Measurements from ENCODE around the gene LOXL1. TPM values are rescaled to one million over a fixed set of nuclear protein-coding genes. Genes with fewer than 3 reads are reported as not detected.

Gene LOXL1
- total and polyA plus RNA-seq, 5 donors from 2014 or later = 6.8 to 24.2 (median 7.9) TPM

DNA sequence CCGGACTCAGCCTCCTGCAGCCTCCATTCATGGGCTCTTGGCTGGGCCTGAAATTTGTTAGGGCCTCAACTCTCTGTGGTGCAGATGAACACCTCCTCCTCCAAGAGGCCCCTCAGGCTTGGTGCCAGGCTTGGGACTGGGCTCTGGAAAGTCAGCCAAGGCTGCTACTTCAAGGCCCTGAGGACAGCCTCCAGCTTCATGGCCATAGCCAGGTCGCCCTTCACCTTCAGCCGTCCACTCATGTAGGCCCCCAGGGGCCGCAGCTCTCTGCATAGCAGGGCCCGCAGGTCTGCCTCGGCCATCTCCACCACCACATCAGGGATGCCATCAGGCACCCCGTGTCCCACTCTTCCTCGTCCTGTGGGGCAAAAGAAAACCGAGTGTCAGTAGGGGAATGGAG is 57.5 kb downstream of the LOXL1 start:
- Mint-ChIP-seq H3K36me3 (peaks cover 23% of the 10 kb centered on the region), H3K4me1 (peaks cover 0 to 20% (median 2%) of the 10 kb centered on the region in 4 donors), H3K27me3 (no peaks in the 10 kb centered on the region), H3K9me3 (no peaks in the 10 kb centered on the region), H3K27ac (no peak overlapping the region), H3K4me3 (no peak overlapping the region)
- Histone ChIP-seq H3K27me3 (ENCODE audit: control insufficient read depth, insufficient read depth, low read length) (no peaks in the 10 kb centered on the region), H3K36me3 (ENCODE audit: control insufficient read depth, insufficient read depth, low read length) (peaks cover 6% of the 10 kb centered on the region), H3K9me3 (ENCODE audit: control insufficient read depth in 2 of 2, low read length in 2 of 2) (no peaks in the 10 kb centered on the region), H3K27ac (ENCODE audit: insufficient read depth, low read length, poor library complexity, severe bottlenecking) (no peak overlapping the region), H3K4me1 (ENCODE audit: control insufficient read depth, insufficient read depth, low read length, poor library complexity, severe bottlenecking) (no peaks in the 10 kb centered on the region), H3K4me3 (ENCODE audit: low read depth, low read length) (no peak overlapping the region)
- ATAC-seq (ENCODE audit: low read depth in 2 of 2) (no peak), DNase-seq (no peak)

DNA sequence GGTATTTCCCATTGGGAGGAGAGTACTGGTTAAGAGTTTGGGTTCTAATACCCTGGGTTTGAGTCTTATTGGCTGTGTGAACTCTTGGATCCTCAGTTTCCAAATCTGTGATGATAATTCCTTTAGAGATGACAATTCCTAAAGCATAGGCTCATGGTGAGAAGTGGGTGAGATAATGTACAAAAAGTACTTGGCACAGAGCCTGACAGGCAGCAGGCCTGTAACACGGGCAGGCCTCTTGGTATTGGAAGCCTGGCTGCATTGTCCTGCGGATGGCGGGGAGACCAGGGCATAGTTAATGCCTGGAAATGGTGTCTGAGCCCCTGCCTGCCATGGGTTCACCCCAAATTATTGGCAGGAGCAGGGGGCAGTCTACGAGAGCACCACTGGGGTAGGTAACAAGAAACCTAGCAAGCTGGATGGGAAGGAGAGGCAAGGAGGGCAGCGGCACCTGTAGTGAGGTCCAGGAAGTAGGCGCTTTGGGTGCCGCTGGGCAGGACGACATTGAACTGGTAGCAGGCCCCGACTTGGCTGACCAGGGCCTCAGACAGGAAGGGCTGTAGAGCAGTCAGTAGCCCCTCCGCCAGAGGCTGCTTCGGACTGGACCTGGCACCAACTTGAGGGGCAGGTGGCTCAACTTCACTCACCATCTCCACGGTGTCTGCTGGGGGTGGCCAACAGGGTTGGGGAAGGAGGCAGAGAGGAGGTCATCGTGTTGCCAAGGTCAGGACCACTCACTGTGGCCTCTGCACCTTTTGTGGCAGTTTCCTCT is 58.1 kb downstream of the LOXL1 start:
- Mint-ChIP-seq H3K4me3 (no peak overlapping the region), H3K9me3 (no peaks in the 10 kb centered on the region), H3K4me1 (peaks cover 0 to 20% (median 2%) of the 10 kb centered on the region in 4 donors), H3K27me3 (no peaks in the 10 kb centered on the region), H3K36me3 (peaks cover 23% of the 10 kb centered on the region), H3K27ac (no peak overlapping the region)
- ATAC-seq (ENCODE audit: low read depth in 2 of 2) (no peak), DNase-seq (no peak)
- Histone ChIP-seq H3K36me3 (ENCODE audit: control insufficient read depth, insufficient read depth, low read length) (peaks cover 6% of the 10 kb centered on the region), H3K27me3 (ENCODE audit: control insufficient read depth, insufficient read depth, low read length) (no peaks in the 10 kb centered on the region), H3K9me3 (ENCODE audit: control insufficient read depth in 2 of 2, low read length in 2 of 2) (no peaks in the 10 kb centered on the region), H3K27ac (ENCODE audit: insufficient read depth, low read length, poor library complexity, severe bottlenecking) (no peak overlapping the region), H3K4me3 (ENCODE audit: low read depth, low read length) (no peak overlapping the region), H3K4me1 (ENCODE audit: control insufficient read depth, insufficient read depth, low read length, poor library complexity, severe bottlenecking) (no peaks in the 10 kb centered on the region)

DNA sequence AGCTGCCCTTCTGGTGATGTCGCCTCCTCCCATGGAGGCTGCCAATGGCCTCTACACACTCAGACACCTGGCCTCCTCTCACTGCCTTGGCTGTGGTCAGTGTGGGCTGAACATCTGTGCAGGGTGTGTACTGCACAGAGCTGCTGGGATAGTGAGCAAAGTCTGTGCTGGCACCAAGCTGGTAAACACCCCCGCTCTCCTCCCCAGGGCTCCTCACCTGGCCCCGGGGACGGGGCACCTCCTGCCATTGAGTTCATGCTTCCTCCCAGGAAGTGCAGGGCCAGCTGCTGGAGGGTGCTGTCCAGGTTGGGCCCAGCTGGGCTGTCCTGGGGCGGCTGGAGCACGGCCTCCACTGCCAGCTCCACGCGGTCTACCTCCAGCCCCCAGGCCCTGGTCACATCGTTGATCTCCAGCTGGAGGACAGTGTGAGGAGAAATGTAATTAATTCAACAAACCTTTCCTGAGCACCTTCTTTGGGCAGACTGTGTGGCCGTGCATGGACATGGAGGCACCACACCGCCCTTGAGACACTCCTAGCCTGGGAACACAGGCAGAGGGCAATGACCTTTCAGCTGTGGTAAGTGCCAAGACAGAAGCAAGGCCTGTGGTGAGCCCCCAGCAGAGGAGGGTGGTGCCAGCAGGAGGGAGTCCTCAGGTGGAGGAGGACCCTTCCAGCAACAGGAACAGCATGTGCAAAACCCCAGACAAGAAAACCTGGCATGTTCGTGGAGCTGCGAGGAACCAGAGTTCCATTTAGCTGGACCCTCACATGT is 59.0 kb downstream of the LOXL1 start:
- H3K4me1 Mint-ChIP-seq = peaks cover 0 to 20% (median 2%) of the 10 kb centered on the region in 4 donors
- Histone ChIP-seq H3K36me3 (ENCODE audit: control insufficient read depth, insufficient read depth, low read length) (peaks cover 6% of the 10 kb centered on the region), H3K27me3 (ENCODE audit: control insufficient read depth, insufficient read depth, low read length) (no peaks in the 10 kb centered on the region), H3K4me1 (ENCODE audit: control insufficient read depth, insufficient read depth, low read length, poor library complexity, severe bottlenecking) (no peaks in the 10 kb centered on the region), H3K27ac (ENCODE audit: insufficient read depth, low read length, poor library complexity, severe bottlenecking) (no peak overlapping the region), H3K4me3 (ENCODE audit: low read depth, low read length) (no peak overlapping the region), H3K9me3 (ENCODE audit: control insufficient read depth in 2 of 2, low read length in 2 of 2) (no peaks in the 10 kb centered on the region)
- no peaks in the 10 kb centered on the region for H3K27me3 Mint-ChIP-seq
- no peaks in the 10 kb centered on the region for H3K9me3 Mint-ChIP-seq
- peak overlapping the region in 1 of 3 donors; percentile 33 for H3K27ac Mint-ChIP-seq
- H3K4me3 Mint-ChIP-seq = peak overlapping the region in 1 of 4 donors; percentile 77
- DNase-seq (no peak), ATAC-seq (ENCODE audit: low read depth in 2 of 2) (no peak)
- peaks cover 23% of the 10 kb centered on the region for H3K36me3 Mint-ChIP-seq

DNA sequence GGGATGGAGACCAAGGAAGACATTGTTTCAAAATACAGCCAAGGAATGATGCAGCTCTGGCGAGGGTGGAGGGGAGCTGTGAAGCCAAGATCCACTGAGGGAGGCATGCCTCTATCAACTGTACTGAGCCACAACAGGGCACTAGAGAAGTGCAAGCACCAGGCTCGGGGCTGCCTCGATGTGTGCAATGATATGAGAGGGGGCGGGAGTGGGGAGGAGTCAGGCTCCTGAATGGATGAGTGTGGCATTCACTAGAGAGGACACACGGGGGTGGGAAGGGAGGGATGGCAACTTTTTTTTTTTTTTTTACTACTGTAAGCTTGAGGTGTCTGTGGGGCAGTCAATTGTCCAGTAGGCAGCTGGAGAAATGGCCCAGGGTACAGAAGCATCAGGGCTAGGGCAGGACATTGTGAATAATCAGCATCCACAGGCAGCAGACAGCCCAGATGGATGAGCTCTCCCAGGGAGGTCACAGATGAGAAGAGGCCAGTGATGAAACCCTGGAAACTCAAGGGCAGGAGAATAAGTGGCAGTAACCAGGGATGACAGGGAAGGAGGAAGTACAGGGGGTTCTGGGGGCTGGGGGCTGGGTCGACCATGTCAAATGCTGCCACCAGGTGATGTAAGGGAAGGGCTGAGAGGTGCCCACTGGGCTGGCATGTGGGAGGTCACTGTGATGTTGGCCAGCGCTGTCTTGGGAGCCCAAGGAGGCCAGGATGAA is 60.0 kb downstream of the LOXL1 start:
- Mint-ChIP-seq H3K36me3 (peaks cover 23% of the 10 kb centered on the region), H3K9me3 (no peaks in the 10 kb centered on the region), H3K4me1 (peaks cover 0 to 28% (median 2%) of the 10 kb centered on the region in 4 donors), H3K27me3 (no peaks in the 10 kb centered on the region), H3K4me3 (peak overlapping the region in 1 of 4 donors; percentile 77), H3K27ac (peak overlapping the region in 2 of 3 donors; percentile 33 to 67)
- DNase-seq = no peak
- no peaks in the 10 kb centered on the region for H3K9me3 ChIP-seq (ENCODE audit: control insufficient read depth in 2 of 2, low read length in 2 of 2)
- no peaks in the 10 kb centered on the region for H3K27me3 ChIP-seq (ENCODE audit: control insufficient read depth, insufficient read depth, low read length)
- ATAC-seq (ENCODE audit: low read depth in 2 of 2) = no peak
- peaks cover 2% of the 10 kb centered on the region for H3K4me1 ChIP-seq (ENCODE audit: control insufficient read depth, insufficient read depth, low read length, poor library complexity, severe bottlenecking)
- no peak overlapping the region for H3K4me3 ChIP-seq (ENCODE audit: low read depth, low read length)
- no peak overlapping the region for H3K27ac ChIP-seq (ENCODE audit: insufficient read depth, low read length, poor library complexity, severe bottlenecking)
- H3K36me3 ChIP-seq (ENCODE audit: control insufficient read depth, insufficient read depth, low read length) = peaks cover 6% of the 10 kb centered on the region

DNA sequence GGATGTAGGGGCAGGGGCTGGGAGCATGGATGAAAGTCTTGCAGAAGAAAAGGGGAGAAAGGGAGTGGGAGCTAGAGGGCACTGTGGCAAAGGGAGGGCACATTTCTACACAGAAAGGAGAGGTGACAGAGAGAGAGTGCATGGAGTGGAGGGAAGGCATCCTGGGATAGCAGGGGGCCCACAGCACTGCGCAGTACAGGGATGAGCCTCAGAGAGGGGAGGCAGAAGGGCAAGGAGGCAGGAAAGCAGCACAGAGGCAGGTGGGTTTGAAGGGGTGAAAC is 60.5 kb downstream of the LOXL1 start:
- Mint-ChIP-seq H3K27ac (peak overlapping the region in 1 of 3 donors; percentile 67), H3K9me3 (no peaks in the 10 kb centered on the region), H3K4me1 (peaks cover 0 to 31% (median 2%) of the 10 kb centered on the region in 4 donors), H3K36me3 (peaks cover 23% of the 10 kb centered on the region), H3K27me3 (no peaks in the 10 kb centered on the region), H3K4me3 (peak overlapping the region in 1 of 4 donors; percentile 77)
- Histone ChIP-seq H3K9me3 (ENCODE audit: control insufficient read depth in 2 of 2, low read length in 2 of 2) (no peaks in the 10 kb centered on the region), H3K27me3 (ENCODE audit: control insufficient read depth, insufficient read depth, low read length) (no peaks in the 10 kb centered on the region), H3K4me3 (ENCODE audit: low read depth, low read length) (no peak overlapping the region), H3K36me3 (ENCODE audit: control insufficient read depth, insufficient read depth, low read length) (peaks cover 6% of the 10 kb centered on the region), H3K4me1 (ENCODE audit: control insufficient read depth, insufficient read depth, low read length, poor library complexity, severe bottlenecking) (peaks cover 7% of the 10 kb centered on the region), H3K27ac (ENCODE audit: insufficient read depth, low read length, poor library complexity, severe bottlenecking) (no peak overlapping the region)
- ATAC-seq (ENCODE audit: low read depth in 2 of 2) (no peak), DNase-seq (no peak)

DNA sequence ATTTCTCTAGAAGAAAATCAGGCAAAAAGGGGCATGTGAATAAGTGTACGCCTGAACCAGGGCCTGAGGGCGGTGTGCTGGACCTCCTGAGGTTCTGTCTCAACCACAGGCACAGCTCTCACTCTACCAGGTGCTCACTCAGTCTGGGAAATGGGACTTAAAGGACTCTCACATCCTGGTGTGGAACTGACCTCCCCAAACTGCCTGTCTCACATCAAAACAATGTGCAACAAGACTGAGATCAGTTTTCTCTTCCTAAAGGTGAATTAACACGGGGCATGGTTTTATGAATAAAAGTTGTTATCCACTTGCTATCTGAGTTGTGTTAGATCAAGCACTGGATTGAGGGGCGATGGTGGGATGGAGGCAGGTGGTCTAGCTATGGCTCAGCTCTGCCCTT is 61.0 kb downstream of the LOXL1 start:
- ATAC-seq (ENCODE audit: low read depth in 2 of 2) (no peak), DNase-seq (no peak)
- H3K4me3 ChIP-seq (ENCODE audit: low read depth, low read length) = no peak overlapping the region
- no peaks in the 10 kb centered on the region for H3K9me3 ChIP-seq (ENCODE audit: control insufficient read depth in 2 of 2, low read length in 2 of 2)
- Mint-ChIP-seq H3K27ac (peak overlapping the region in 1 of 3 donors; percentile 67), H3K4me1 (peaks cover 0 to 27% (median 0%) of the 10 kb centered on the region in 4 donors), H3K9me3 (no peaks in the 10 kb centered on the region), H3K36me3 (peaks cover 23% of the 10 kb centered on the region), H3K4me3 (peak overlapping the region in 1 of 4 donors; percentile 41), H3K27me3 (no peaks in the 10 kb centered on the region)
- H3K27ac ChIP-seq (ENCODE audit: insufficient read depth, low read length, poor library complexity, severe bottlenecking) = no peak overlapping the region
- peaks cover 9% of the 10 kb centered on the region for H3K4me1 ChIP-seq (ENCODE audit: control insufficient read depth, insufficient read depth, low read length, poor library complexity, severe bottlenecking)
- H3K27me3 ChIP-seq (ENCODE audit: control insufficient read depth, insufficient read depth, low read length) = no peaks in the 10 kb centered on the region
- H3K36me3 ChIP-seq (ENCODE audit: control insufficient read depth, insufficient read depth, low read length) = peaks cover 6% of the 10 kb centered on the region

DNA sequence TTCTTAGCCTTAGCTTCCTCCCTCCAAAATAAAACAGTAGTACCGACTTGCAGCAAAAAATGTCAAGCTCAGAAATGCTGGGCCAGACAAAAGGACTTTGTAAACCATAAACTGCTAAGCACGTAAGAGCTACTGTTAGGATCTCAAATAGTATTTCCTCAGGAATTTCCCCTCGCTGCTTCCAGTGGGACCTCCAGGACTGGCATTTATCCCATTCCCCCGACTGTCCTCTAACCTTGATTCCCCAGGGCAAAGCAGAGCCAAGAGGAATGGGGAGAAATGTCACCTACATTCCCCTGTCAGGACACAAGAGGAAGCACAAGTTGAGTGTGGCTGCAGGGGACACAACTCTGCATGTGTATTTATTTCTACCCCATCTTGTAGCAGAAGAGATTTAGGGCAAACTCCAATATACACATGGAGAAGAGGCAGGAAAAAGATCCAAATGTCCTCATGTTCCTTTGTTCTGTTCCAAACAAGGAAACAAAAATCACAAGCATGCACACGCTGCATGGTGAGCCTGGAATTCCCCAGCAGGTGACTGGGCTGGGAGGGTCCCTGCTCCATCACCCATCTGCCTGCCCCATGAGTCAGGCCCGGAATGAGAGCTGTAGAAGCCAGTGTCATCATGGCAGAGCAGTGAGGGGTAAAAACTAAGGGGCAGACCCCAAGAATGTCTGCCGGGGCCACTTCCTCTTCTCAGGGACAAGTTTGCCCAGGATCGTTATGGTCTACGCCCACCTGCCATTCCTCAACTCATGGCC is 61.6 kb downstream of the LOXL1 start:
- H3K27ac Mint-ChIP-seq = no peak overlapping the region
- ATAC-seq (ENCODE audit: low read depth in 2 of 2) = no peak

More for the DNA sequence above, 61.6 kb downstream of the LOXL1 start:
- H3K4me1 Mint-ChIP-seq = peaks cover 0 to 28% (median 5%) of the 10 kb centered on the region in 4 donors
- Histone ChIP-seq H3K36me3 (ENCODE audit: control insufficient read depth, insufficient read depth, low read length) (peaks cover 6% of the 10 kb centered on the region), H3K4me1 (ENCODE audit: control insufficient read depth, insufficient read depth, low read length, poor library complexity, severe bottlenecking) (peaks cover 15% of the 10 kb centered on the region), H3K27ac (ENCODE audit: insufficient read depth, low read length, poor library complexity, severe bottlenecking) (no peak overlapping the region), H3K9me3 (ENCODE audit: control insufficient read depth in 2 of 2, low read length in 2 of 2) (no peaks in the 10 kb centered on the region), H3K4me3 (ENCODE audit: low read depth, low read length) (no peak overlapping the region), H3K27me3 (ENCODE audit: control insufficient read depth, insufficient read depth, low read length) (no peaks in the 10 kb centered on the region)
- peaks cover 23% of the 10 kb centered on the region for H3K36me3 Mint-ChIP-seq
- no peak for DNase-seq
- H3K4me3 Mint-ChIP-seq = peak overlapping the region in 1 of 4 donors; percentile 41
- H3K9me3 Mint-ChIP-seq = no peaks in the 10 kb centered on the region
- no peaks in the 10 kb centered on the region for H3K27me3 Mint-ChIP-seq
